GM19238 (cell line): ENCODE measurements around the gene CYRIA.

Experiments
- DNase-seq: peaks from one replicate; pipeline ENCODE4 v3.0.0; 2011; ENCODE audit warnings: low spot score; ENCODE audit not compliant: insufficient read length

CYRIA gene

DNA sequence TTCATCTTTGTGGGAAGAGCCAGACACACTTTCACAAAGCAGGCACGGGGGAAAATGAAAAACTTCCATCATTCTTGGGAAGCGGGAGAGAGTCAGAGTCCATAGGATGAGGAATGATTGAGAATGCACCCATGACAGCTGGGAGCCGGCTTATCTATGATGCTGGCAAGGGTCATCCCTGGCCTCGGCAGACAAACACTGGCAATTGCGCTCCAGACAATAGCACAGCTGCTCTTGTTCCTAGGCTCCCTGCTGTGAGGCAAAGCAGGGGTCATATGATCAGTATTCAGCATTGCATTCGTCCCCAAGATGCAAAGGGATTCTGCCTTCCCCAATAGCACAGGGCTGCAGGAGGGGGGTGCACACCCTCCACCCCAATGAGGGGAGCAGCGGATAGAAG lies 33.0 kb downstream of the CYRIA start:
- no peak for DNase-seq

GRCh38 chr2:16630463-16630862 lies 35.2 kb downstream of the CYRIA start:
- no peak for DNase-seq

- DNase-seq: no peak
These were observed 35.9 kb downstream of the CYRIA start for GRCh38 chr2:16629770-16630169.

- DNase-seq: no peak
These were observed 36.6 kb downstream of the CYRIA start for GRCh38 chr2:16629044-16629443.

- no peak for DNase-seq
These were observed 37.3 kb downstream of the CYRIA start for GRCh38 chr2:16628314-16628713.

DNA sequence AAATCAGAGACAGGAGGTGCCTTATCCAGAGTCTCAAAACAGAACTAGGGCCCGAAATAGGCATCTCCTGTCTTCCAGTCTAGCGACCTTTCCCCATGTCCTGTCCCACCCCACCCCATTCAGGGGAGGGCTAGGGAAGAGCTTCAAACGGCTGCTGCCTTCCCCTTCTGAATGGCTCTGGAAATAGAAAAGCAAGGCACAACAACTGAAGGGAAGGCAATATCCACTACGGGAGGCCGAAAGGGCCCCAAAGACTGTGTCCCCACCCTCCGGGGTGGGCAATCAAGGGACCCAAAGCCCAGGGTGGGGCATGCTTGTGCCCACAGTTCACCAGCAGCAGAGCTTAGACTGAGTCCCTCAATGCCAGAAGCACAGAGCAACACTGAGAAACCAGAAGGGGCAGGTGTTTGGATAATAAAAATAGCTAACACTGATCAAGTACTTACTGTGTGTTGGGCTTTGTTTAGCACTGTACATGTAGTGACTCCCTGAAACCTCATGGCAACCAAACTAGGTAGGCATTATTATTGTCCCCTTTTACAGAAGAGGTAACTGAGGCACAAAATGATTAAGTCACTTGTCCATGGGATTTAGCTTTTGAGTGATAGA lies 38.5 kb downstream of the CYRIA start:
- DNase-seq: no peak

- DNase-seq: no peak
These were observed 39.1 kb downstream of the CYRIA start for GRCh38 chr2:16626497-16626896.

DNA sequence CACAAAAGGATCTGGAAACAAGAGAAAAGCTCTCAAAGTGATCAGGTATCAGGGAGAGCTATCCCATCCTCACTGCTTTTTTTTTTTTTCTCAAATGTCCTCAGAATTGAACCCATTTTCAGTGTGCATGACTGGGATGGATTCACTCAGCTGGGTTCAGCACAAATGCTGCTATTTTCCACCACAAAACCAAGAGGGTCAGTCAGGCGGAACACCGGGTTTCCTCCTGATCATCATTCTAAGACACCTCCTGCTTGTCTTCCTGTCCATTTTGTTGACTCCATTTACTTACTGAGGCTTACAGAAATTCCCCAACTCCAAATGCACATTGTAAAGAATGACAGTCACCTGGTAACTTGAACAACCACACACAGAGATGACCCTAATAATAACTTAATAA lies 39.9 kb downstream of the CYRIA start:
- no peak for DNase-seq

DNA sequence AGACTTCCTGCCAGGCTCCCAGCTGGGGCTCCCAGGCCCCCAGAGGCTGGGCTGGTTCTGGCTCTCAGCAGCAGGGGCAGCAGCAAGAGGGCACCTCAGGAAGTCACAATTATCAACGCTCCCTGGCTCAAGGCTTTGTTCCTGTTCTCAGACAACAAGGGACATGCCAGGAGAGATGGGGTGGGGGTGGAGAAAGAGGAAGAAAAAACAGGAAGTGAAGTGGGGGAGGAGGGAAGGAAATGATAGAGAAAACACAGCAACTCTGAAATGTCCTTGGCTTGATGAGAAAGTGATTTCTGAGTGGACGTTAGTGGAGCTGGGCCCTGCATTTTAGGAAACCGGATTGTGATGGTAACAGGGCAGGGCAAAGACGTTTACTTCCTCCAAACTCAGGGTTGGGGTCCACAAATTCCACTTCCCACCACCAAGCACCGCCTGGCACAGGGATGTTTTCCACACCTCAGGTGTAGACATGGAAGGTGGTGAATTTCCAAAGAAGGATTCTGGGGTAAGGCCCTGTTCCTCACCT lies 40.4 kb downstream of the CYRIA start:
- DNase-seq: no peak

- DNase-seq: no peak
These were observed 41.2 kb downstream of the CYRIA start for GRCh38 chr2:16624436-16624780.

GRCh38 chr2:16623564-16624435 lies 41.8 kb downstream of the CYRIA start:
- no peak for DNase-seq

DNA sequence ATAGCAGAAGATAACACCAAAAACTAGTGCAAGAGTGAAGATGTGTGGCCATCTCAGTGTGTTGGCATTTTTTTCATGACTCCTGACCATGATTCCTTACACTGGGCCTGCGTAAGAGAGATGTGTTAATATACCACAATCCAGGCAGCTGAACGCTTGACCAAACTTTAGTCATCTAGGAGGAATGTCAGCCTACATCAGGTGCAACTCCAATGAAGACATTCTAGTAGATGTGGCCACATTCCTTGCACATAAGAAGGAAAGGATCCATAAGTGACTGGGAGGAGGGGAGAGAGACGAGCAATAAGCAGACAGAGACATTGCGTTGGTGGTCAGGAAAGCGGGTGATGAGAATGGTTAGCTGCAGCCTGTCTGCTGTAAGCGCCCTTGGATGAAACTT lies 42.6 kb downstream of the CYRIA start:
- DNase-seq: no peak

DNA sequence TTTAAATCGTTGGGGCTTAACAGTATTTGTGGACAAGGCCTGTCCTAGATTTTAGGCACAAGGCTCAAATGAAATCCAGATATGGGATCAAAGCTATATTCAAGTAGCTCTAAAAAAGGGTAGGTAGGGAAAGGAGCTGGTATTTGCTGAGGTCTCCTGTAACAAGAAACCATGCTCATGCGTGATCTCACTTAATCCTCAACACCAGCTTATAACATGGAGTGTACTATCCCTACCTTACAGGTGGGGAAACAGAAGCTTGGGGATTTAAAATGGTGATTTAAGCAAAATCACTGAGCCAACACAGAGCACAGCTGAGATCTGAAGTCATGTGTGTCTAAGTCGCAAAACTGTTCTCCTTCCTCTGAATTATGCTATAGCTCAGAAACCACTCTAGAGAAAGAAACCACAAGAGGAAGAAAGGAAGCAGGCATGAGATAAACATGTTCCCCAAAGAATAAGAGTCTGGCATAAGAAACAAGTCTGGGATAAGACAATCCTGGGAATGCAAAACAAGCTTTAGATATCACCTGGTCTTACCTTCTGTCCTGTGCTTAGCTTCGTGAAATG lies 43.1 kb downstream of the CYRIA start:
- no peak for DNase-seq

GRCh38 chr2:16621316-16621715 lies 44.3 kb downstream of the CYRIA start:
- DNase-seq: no peak

- DNase-seq: no peak
These were observed 45.0 kb downstream of the CYRIA start for GRCh38 chr2:16620590-16620989.

DNA sequence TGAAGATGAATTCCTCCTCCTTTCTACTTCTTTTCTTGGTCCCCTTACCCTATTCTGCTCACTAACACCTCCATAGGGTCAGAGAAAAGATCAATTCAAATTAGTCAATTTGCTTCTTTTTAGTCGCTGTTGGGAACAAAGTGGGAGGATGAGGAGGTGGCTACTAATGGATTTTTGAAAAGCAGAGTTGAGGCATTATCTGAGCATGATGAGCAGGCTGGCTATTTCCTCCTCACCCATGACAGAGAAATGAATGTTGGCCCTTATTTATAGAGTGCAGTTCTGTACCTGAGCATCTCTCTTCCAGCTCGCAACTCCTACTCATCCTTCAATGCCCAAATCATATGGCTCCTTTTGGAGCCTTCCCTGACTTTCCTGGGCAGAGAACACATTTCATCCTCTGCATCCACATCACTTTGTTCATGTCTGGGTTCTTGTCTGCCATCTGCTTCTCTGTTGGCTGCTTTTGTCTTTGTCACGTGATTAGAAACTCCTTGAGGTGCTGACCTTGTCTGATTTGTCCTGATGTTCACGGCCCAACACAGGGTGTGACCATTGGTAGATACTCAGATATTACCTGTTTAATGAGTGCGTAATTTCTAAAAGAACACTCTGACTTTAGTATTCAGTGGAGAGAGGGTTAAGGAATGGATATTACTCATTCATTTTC lies 45.9 kb downstream of the CYRIA start:
- no peak for DNase-seq

DNA sequence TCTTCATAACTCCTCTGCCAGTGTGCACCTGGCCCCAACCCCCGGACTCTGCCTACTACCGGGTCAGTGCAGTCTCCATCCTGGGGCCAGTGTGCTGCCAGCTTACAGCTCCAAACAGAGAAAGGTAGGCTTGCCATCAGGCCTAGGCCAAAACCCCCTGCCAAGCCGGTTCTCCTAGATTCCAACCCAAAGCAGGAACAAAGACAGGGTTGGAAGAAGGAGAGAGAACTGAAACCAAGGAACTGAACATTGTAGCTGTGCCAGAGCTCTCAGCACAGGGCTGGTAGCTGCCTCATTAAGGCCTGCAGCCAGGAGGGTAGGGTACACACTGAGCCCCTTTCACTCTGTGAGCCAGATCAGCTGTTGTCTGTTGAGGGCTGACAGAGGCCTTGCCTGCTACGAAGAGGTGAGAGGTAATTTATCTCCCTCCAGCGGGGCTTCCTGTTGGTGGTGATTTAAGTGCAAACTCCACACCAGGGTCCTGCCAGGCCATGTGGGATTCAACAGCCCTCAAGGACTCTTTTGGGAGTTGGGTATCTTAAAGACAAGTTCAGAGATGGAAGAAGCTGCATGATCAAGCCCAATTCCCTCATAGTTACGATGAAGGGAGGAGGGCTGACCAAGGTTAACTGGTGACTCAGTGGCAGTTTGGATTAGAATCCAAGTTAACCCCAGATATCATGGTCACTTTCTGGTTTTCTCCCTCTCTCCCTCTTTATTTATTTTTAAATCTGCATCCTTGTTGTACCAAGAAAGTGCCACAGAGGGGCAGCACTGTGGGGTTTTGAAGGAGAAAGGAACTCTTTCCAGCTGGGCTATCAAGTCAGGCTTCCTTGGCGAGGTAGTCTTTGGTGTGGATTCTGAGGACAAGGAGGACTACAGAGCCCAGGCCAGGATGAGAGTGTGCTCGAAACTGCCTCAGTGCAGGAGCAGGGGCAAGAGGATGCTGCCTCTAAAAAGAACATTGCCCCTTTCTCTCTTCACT lies 48.1 kb downstream of the CYRIA start:
- DNase-seq: no peak
